HG03175 (cell line): ENCODE measurements around the gene ZNF341.
A peak's percentile ranks its signal among the peaks of the same experiment; 100 is the strongest.
"Not testable (repeated sequence)": the region's sequence is repeated elsewhere in the genome, so short reads cannot be mapped to it uniquely, and the experiment has no call there.

ENCODE experiments used
- ATAC-seq: cut with Tn5 transposase; IDR thresholded peaks from one replicate; pipeline ENCODE4 v1.9.1; 2021; ENCODE audit warnings: mild to moderate bottlenecking, moderate library complexity; ENCODE audit not compliant: unreplicated experiment

Gene ZNF341

DNA sequence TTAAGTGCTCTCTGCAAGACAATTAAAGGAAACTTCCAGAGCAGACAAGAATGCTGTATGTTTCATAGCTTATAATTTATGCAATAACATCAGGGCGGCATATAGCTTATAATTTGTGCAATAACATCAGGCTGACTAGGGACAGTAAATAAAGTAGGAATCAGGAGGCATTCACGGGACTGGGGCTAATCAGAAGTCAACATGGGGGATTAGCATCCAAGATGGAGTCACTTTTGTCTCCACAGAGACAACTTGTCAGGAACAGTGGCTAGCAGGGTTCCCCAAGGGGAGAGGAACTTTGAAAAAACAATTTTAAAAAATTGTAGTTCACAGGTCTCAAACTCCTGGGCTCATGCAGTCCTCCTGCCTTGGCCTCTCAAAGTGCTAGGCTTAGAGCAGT lies 3.3 kb upstream of the ZNF341 start:
- ATAC-seq, result no peak

- no peak for ATAC-seq
Measured at GRCh38 chr20:33729101-33729500, 2.7 kb upstream of the ZNF341 start.

DNA sequence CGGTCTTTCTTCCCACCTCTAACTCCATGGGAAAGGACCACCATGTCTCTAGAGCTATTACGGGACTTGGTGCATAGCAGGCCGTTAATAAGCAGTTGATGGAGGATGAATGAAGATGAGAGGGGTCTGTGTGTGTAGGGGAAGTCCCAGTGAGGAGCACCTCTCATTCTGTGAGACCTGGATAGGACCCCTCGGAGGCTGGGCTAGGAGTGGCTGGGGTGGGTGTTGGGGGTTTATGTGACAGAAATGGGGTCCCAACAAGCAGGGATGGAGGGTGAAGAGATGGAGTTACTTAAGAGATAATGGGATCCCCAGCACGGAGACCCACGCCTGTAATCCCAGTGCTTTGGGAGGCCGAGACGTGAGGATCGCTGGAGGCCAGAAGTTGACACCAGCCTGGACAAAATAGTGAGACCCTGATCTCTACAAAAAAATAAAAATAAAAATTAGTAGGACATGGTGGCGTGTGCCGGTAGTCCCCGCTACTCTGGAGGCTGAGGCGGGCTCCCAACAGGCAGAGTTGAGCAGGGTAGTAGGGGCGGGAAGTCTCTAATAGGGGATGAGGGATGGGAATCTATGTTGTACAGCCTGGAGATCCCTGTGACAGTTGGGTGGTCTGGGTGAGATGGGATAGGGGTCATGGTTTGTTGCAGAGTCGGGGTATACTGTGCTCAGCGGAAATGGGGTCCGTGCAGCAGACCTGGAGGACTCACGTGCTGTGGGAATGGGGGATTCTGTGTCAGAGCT lies 677 bp upstream of the ZNF341 start:
- ATAC-seq, result no peak

DNA sequence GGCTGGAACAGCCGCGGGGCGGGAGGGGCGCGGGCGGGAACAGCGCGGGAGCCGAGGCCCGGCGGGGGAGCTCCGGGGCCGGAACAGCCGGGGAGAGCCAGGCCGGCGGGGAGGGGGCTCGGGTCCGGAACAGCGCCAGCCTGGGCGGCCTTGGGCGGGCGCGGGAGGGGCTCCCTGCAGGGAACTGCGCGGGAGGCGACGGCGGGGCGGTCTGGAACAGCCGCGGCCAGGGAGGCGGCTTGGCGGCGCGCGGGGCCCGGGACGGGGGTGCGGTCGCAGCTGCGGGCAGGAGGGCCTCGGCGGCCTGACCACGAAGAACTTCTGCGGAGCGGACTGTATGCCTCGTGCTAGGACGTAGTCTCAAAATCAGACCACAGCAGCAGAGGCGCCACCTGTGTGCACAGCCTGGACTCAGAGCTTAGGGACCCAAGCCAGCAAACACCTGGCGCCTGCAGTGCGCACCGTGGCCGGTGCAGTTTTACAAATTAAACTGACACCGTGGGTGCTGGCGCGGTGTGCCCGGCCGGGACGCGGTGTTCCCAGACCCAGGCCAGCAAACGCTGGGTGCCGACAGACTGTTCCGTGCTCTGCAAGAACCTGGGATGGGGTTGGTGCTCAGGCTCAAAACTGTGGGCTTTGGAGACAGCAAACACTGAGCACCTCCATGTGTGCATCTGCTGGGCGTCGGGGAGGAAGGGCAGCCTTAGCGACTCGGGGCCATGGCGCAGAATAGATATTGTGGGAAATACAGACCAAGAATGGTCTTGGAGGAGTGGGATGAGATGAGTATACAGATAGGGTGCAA lies 572 bp downstream of the ZNF341 start:
- peak; percentile 52 for ATAC-seq

DNA sequence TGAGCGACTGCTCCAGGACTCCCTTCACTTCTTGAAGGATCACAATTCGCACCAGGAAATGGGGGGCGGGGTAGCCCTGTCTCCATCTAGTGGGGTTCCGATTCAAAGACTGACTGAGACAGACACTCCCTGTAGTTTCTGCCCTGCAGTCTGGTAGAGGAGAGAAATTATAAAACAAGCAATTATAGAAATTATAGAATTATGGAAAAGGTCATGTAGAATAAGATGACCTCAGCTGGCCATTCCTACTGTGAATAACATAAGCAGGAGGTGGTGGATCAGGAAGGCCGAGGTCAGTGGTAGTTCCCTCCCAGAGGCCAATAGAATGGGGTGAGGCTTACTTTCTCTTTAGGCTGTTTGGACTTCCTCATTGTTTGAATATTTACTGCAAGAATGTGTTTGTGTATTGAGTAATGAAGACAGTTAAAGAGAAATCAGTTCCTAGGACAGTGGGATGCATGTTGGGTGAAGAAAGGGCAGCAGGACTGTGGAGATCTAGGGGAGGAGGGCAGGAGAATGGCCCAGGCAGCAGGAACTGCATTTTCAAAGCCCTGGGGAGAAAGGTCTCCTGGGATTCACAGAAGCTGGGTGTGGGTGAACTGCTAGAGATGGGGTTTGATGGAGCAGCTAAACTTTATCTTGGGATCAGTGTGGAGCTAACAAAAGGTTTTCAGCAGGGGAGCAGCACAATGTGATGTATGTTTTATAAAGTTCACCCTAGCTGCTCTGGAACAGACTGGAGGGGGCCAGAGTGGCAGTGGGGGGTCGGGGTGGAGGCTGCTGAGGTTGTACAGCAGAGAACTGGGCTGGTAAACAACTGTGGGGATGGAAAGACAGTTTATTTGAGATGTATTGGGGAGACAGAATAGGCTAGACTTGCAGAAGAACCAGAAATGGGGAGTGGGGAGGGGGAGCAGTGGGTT lies 2.1 kb downstream of the ZNF341 start:
- no peak for ATAC-seq

GRCh38 chr20:33736962-33737361 lies 5.2 kb downstream of the ZNF341 start:
- no peak for ATAC-seq

- no peak for ATAC-seq
Measured at GRCh38 chr20:33739493-33739892, 7.7 kb downstream of the ZNF341 start.

- no peak for ATAC-seq
Measured at GRCh38 chr20:33740189-33740588, 8.4 kb downstream of the ZNF341 start.

- ATAC-seq, result no peak
Measured at GRCh38 chr20:33744181-33744580, 12.4 kb downstream of the ZNF341 start.

DNA sequence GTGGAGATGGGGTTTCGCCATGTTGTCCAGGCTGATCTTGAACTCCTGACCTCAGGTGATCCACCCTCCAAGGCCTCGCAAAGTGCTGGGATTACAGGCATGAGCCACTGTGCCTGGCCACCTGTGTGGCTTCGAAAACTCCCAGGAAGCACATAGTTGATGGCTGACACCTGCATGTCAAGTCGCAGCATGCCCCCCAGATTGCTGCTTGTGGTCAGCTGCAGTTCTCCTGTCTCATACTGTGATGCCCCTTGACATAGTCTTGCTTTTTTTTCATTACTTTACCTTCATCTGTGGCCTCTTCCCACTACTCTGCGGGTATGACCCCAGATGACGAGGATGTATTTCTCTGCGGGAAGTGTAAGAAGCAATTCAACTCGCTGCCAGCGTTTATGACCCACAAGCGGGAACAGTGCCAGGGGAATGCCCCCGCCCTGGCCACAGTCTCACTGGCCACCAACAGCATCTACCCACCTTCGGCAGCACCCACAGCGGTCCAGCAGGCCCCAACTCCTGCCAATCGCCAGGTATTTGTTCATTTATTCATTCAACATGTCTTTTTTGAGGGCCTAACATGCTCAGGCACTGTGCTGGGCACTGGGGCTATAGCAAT lies 13.1 kb downstream of the ZNF341 start:
- no peak for ATAC-seq

- ATAC-seq, result no peak
Measured at GRCh38 chr20:33746325-33746998, 14.7 kb downstream of the ZNF341 start.

- ATAC-seq, result no peak
Measured at GRCh38 chr20:33751775-33752174, 20.0 kb downstream of the ZNF341 start.

GRCh38 chr20:33753143-33753542 lies 21.3 kb downstream of the ZNF341 start:
- ATAC-seq, result no peak

DNA sequence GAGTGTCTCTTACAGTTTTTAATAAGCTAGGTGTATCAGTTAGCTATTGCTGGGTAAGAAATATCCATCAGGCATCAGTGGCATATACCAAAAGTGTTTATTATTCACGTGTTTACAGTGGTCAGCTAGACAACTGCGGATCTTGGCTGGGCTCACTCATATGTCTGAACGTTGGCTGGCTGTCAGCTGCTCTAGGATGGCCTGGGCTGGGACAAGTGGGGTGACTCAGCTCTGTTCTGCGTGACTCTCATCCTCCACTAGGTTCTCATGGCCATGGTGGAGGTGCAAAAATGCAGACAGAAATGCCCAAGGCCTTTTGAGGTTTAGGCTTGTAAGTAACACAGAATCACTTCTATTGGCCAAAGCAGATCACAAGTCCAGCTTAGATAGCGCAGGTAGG lies 22.0 kb downstream of the ZNF341 start:
- no peak for ATAC-seq

- ATAC-seq, result not testable (repeated sequence)
Measured at GRCh38 chr20:33755936-33756490, 24.2 kb downstream of the ZNF341 start.

- ATAC-seq, result no peak
Measured at GRCh38 chr20:33757046-33757445, 25.2 kb downstream of the ZNF341 start.

DNA sequence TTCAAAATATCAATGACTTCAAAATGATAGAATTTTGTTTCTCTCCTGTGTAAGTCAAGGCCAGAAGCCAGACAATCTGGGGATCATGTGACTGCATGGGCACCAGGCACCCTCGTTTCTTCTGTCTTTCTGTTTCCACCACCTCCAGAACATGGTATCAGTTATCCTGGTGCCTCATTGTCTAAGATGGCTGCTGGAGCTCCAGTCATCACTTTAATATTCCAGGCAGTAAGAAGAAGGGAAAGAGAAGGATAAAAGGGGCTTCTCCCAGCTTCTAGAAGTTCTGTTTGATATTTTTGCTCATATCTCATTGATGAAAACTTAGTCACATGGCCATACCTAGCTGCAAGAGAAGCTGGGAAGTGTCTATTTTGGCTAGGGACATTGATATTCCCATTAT lies 25.7 kb downstream of the ZNF341 start:
- ATAC-seq, result no peak

GRCh38 chr20:33761698-33762250 lies 30.0 kb downstream of the ZNF341 start:
- no peak for ATAC-seq

DNA sequence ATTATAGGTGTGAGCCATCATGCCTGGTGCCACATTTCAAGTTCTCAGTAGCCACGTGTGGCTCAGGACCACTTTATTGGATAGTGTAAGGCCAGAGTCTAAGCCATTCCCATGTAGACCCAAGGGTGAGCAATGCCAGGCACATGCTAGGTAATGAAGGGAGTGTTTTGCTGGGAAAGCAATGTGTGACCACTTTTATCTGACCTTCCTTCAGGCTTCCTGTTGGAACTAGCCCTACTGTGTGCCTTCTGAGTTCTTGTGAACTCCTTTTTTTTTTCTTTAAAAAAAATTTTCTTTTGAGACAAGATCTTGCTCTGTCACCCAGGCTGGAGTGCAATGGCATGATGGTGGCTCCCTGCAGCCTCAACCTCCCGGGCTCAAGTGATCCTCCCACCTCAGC lies 33.3 kb downstream of the ZNF341 start:
- no peak for ATAC-seq

DNA sequence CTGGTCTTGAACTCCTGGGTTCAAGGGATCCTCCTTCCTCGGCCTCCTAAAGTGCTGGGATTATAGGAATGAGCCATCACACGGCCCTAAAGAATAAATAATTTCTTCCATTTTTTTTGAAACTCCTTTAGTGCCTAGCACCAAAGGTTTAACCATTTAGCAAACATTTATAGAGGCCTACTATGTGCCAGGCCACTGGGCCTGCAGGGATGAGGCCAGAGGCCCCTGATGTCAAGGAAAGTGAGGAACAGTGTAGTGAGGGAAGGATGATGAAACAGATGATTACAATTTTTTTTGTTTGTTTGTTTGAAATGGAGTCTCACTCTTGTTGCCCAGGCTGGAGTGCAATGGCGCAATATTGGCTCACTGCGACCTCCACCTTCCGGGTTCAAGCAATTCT lies 33.8 kb downstream of the ZNF341 start:
- ATAC-seq, result no peak
